Suprapubic skin (tissue), 4 donors: ENCODE measurements around the gene NT5DC4. TPM values are rescaled to one million over a fixed set of nuclear protein-coding genes. Genes with fewer than 3 reads are reported as not detected.

ENCODE experiments used
- DNase-seq, 2 donors: peaks; one replicate each; pipeline ENCODE4 v3.0.0-alpha.2; 2019; ENCODE audit warnings: low spot score in 2 of 2
- H3K27ac ChIP-seq: fragments of 200-600 bp; sonication (generic); one replicate; pipeline ENCODE4 v1.5.1; 2019
- H3K27me3 ChIP-seq: fragments of 200-600 bp; sonication (generic); one replicate; pipeline ENCODE4 v1.5.1; 2019
- H3K36me3 ChIP-seq: fragments of 200-600 bp; sonication (generic); one replicate; pipeline ENCODE4 v1.5.1; 2019
- H3K4me1 ChIP-seq: fragments of 200-600 bp; sonication (generic); one replicate; pipeline ENCODE4 v1.5.1; 2019
- H3K4me3 ChIP-seq: fragments of 200-600 bp; sonication (generic); one replicate; pipeline ENCODE4 v1.5.1; 2019; ENCODE audit warnings: mild to moderate bottlenecking
- H3K9me3 ChIP-seq: fragments of 200-600 bp; sonication (generic); one replicate; pipeline ENCODE4 v1.5.1; 2019
- CTCF ChIP-seq, 2 donors: fragments of 200-600 bp in 1 of 2; fragments of 450-650 bp in 1 of 2; sonication (generic) in 1 of 2; IDR thresholded peaks; one replicate each; pipeline ENCODE4 v1.5.1; 2016 to 2019; ENCODE audit warnings: antibody characterized with exemption in 2 of 2, mild to moderate bottlenecking in 1 of 2, moderate library complexity in 1 of 2
- EP300 ChIP-seq: sonication (generic); formaldehyde crosslinking; IDR thresholded peaks from one replicate; pipeline ENCODE4 v1.6.1; 2017; ENCODE audit warnings: antibody characterized with exemption
- POLR2A ChIP-seq, 2 donors: fragments of 450-650 bp; IDR thresholded peaks; one replicate each; pipeline ENCODE4 v1.6.1; 2017; ENCODE audit warnings: antibody characterized with exemption in 2 of 2, mild to moderate bottlenecking in 2 of 2, moderate library complexity in 2 of 2
- POLR2AphosphoS5 ChIP-seq, 3 donors: sonication (generic); formaldehyde crosslinking; IDR thresholded peaks; one replicate each; pipeline ENCODE4 v1.6.1; 2017; ENCODE audit warnings: antibody characterized with exemption in 3 of 3
- WGBS: methylation state at CpG from one replicate; pipeline ENCODE4 v1.1.5; 2018; 5-methylcytosine and 5-hydroxymethylcytosine counted together
- total RNA-seq, 4 donors: library from RNA; depleted of rRNA; stranded (reverse); fragments of >200 nt; gene quantifications; one replicate each; pipeline ENCODE4 v1.1.0, GENCODE V29; 2016

NT5DC4 gene
- total RNA-seq, 4 donors from 2014 or later, result 4.2 TPM; not detected in 3

GRCh38 chr2:112755444-112755843 lies 34.6 kb downstream of the NT5DC4 start:
- H3K27me3 ChIP-seq, result no peaks in the 10 kb centered on the region

GRCh38 chr2:112756207-112756606 lies 35.4 kb downstream of the NT5DC4 start:
- WGBS, result 97% methylated on average over 3 of the region's 3 CpGs
- H3K4me3 ChIP-seq, result no peak overlapping the region
- H3K36me3 ChIP-seq, result no peaks in the 10 kb centered on the region
- no peaks in the 10 kb centered on the region for H3K27me3 ChIP-seq
- H3K9me3 ChIP-seq, result no peaks in the 10 kb centered on the region
- no peak for DNase-seq
- H3K27ac ChIP-seq, result no peak overlapping the region
- TF ChIP-seq POLR2A (IDR thresholded peaks at IDR 0.05) (no peak), EP300 (no peak), CTCF (IDR thresholded peaks at IDR 0.05) (no peak), POLR2AphosphoS5 (IDR thresholded peaks at IDR 0.05) (no peak)
- no peaks in the 10 kb centered on the region for H3K4me1 ChIP-seq

More at GRCh38 chr2:112755444-112755843, 34.6 kb downstream of the NT5DC4 start:
- Histone ChIP-seq H3K4me1 (no peaks in the 10 kb centered on the region), H3K4me3 (no peak overlapping the region), H3K36me3 (no peaks in the 10 kb centered on the region), H3K9me3 (no peaks in the 10 kb centered on the region), H3K27ac (no peak overlapping the region)
- TF ChIP-seq POLR2AphosphoS5 (IDR thresholded peaks at IDR 0.05) (no peak), POLR2A (IDR thresholded peaks at IDR 0.05) (no peak), EP300 (no peak), CTCF (IDR thresholded peaks at IDR 0.05) (no peak)
- DNase-seq, result no peak
- 84% methylated on average over 4 of the region's 4 CpGs for WGBS

GRCh38 chr2:112757265-112757664 lies 36.4 kb downstream of the NT5DC4 start:
- Histone ChIP-seq H3K4me3 (no peak overlapping the region), H3K36me3 (no peaks in the 10 kb centered on the region), H3K27ac (no peak overlapping the region), H3K9me3 (no peaks in the 10 kb centered on the region), H3K27me3 (no peaks in the 10 kb centered on the region), H3K4me1 (no peaks in the 10 kb centered on the region)
- no peak for DNase-seq
- WGBS, result 100% methylated on average over 3 of the region's 3 CpGs
- TF ChIP-seq EP300 (no peak), CTCF (IDR thresholded peaks at IDR 0.05) (no peak), POLR2A (IDR thresholded peaks at IDR 0.05) (no peak), POLR2AphosphoS5 (IDR thresholded peaks at IDR 0.05) (no peak)

GRCh38 chr2:112758711-112759110 lies 37.9 kb downstream of the NT5DC4 start:
- DNase-seq, result no peak
- TF ChIP-seq POLR2A (IDR thresholded peaks at IDR 0.05), result no peak
- TF ChIP-seq POLR2AphosphoS5 (IDR thresholded peaks at IDR 0.05), result no peak
- TF ChIP-seq EP300, result no peak
- no peak for TF ChIP-seq CTCF (IDR thresholded peaks at IDR 0.05)
- peaks cover 2% of the 10 kb centered on the region for H3K4me1 ChIP-seq
- 82% methylated on average over 2 of the region's 2 CpGs for WGBS
- H3K27me3 ChIP-seq, result no peaks in the 10 kb centered on the region
- no peaks in the 10 kb centered on the region for H3K36me3 ChIP-seq
- no peaks in the 10 kb centered on the region for H3K9me3 ChIP-seq
- H3K4me3 ChIP-seq, result no peak overlapping the region
- no peak overlapping the region for H3K27ac ChIP-seq

GRCh38 chr2:112760149-112760548 lies 39.3 kb downstream of the NT5DC4 start:
- 96% methylated on average over 1 of the region's 1 CpG for WGBS

More at GRCh38 chr2:112760149-112760548, 39.3 kb downstream of the NT5DC4 start:
- TF ChIP-seq CTCF (IDR thresholded peaks at IDR 0.05) (no peak), POLR2A (IDR thresholded peaks at IDR 0.05) (no peak), POLR2AphosphoS5 (IDR thresholded peaks at IDR 0.05) (no peak)
- no peak for DNase-seq
- Histone ChIP-seq H3K27ac (no peak overlapping the region), H3K4me3 (no peak overlapping the region), H3K4me1 (peaks cover 11% of the 10 kb centered on the region), H3K36me3 (no peaks in the 10 kb centered on the region), H3K9me3 (no peaks in the 10 kb centered on the region), H3K27me3 (no peaks in the 10 kb centered on the region)
